Measurements from ENCODE around the gene FABP3. TPM values are rescaled to one million over a fixed set of nuclear protein-coding genes. Genes with fewer than 3 reads are reported as not detected.

The FABP3 gene
- total RNA-seq, 2 donors from 2014 or later, result 132 to 142 TPM

DNA sequence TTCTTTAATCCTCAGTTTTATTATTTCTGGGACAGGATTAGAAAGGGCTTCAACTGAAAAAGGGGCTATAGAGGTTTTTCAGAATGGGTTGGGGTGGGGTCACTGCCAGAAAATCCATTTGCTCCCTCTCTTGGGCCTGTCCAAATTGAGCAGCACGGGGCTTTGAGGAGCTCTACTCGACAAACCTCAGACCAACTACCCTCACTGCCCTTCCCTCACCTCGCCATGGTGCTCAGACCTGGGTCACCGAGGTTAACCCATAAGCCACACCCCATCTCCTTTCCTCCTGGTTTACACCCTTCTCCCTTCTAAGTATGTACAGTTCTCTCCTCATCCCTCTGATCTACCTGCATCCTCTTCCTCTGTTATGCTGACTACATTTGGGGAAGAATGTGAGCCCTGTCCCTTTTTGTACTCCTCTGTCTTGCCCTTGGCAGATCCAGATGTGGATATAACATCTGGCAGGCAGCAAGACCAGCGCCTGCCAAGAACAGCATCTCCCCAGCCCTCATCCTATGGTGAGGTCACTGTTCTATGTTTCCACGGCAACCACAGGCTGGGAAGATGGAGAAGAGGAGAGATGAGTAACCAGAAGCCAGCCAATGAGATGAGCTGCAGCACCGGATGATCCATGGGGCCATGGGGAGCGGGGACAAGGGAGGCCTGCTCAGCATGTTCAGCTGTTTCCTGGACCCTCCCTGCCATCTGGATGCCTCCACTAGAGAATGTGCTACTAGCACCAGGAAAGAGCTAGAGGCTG, 3.7 kb upstream of the FABP3 start:
- intact Hi-C loops (cut with DNase I), result no loop called here
- no peak for DNase-seq (ENCODE audit: low spot score)

DNA sequence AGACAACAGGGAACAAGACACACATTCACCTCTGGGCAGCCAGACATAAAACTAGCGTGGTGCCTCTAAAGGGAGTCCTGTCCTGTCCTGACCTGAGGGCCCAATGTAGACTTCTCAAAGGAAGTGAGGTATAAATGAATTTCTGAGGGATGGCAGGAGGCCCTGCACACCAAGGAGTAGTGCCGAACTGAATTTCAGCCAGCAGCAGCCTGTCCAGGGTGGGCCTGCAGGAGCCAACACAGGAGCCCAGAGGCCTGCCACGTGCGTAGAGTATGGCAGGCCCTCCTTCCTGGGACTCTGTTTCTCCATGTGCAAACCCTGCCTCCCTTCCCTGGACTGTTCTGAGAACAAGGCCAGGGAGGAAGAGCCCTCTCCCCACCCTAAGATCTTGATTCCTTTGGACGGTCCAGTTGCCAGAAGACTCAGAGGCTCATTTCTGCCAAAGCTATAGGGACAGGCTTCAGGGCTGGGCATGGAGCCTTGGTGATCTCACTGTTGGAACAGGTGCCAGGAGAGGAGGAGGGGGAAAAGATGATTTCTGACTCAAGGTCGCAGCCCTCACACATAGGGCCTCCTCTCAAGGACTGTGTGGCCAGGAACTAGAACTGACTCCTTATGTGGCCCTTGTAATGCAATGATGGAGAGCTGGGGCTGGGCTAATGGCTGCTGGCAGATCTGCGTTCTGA, 1.8 kb upstream of the FABP3 start:
- intact Hi-C loops (cut with DNase I), result no loop called here
- peak; percentile 86 for DNase-seq (ENCODE audit: low spot score)

DNA sequence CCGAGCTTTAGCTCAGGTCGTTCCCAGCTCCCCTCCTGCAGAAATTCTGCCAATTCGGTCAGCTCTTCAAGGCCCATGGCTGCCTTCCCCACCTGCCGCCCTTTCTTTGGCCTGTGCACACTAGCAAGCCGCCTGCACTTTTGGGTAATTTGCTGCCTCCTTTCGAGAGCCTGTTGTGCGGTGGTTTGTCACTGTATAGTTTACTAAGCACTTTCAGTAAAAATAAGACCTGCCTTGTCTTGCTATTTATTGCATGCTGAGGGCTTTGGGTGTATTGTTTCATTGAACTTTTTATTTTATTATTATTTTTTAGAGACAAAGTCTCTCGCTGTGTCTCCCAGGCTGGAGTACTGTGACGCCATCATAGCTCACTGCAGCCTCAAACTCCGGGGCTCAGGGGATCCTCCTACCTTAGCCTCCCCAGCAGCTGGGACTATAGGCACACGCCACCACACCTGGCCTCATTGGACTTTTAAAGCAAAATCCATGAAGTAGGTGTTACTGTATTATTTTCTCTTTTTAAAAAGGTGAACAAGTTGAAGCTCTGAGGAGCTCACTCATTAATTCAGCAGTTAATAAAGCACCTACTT, 1.1 kb upstream of the FABP3 start:
- intact Hi-C loops (cut with DNase I), result no loop called here
- DNase-seq (ENCODE audit: low spot score), result no peak

DNA sequence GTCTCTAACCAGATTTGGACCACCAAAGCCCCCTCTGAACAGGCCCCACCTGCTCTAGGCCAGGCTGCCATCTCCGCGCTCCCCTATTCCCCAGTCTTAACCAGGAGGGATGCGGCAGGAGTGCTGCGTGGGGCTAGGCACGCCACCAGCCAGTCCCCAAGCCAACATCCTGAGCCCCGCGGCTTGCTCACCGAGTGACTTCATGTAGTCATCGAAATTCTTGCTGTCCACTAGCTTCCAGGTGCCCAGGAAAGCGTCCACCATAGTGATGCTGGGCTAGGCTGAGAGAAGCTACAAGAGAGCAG, 173 bp downstream of the FABP3 start:
- intact Hi-C loops (cut with DNase I), result no loop called here
- peak; percentile 78 for DNase-seq (ENCODE audit: low spot score)

DNA sequence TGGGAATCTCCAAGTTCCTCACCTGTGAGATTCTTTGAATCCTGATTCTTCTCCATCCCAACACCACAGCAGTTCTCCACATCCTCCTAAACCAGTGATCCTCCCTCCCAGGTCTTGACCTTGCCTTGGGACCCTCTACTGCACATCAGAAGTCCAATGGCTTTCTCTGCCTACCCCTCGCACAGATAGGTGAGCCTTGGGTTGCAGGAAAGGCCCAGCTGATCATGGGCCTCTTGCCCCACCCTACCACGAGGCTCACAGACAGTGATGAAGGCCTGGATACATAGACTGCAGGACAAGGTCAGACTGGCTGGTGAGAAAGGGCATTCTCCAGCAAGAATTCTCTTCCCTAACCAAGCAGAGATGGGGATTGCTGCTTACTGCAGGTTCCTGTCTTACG, 825 bp downstream of the FABP3 start:
- intact Hi-C loops (cut with DNase I), result no loop called here
- DNase-seq (ENCODE audit: low spot score), result no peak

DNA sequence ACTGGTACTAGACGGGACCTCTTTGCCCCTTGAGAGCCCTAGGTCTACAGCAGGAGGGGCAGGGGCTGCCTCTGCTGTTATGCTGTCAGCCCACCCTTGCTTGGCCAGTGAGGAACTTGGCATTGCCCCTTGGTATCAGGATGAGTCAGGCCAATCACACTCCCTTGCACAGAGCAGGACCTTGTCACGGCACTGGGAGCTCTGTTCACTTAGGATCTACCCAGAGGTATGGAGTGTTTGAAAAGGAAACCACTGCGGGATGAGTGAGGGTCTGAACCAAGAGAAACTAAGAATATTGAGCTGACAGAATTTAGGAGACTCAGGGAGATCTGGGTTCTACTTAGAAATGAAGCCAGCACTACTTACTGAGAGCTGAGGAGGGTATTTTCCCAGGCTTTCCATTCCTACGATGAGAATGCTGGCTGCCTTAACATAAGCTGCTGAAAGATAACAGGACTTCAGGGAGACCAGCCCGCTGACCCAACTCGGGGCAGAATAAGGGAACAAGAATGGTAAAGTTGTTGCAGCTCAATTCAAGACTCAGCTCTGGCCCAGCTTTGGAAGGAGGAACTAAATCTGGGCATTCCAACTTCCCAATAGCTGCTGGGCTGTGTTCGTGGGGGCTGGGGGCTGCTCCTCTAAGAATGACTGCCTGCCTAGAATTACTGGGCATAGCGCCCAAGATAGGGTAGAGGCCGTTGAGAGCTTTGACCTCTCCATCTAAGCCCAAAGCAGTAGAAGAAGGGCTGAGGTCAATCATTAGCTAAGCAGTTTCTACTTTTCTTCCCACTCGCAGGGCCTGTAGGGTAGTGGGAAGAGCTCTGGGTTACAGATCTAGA, 1.5 kb downstream of the FABP3 start:
- intact Hi-C loops (cut with DNase I), result no loop called here
- no peak for DNase-seq (ENCODE audit: low spot score)

DNA sequence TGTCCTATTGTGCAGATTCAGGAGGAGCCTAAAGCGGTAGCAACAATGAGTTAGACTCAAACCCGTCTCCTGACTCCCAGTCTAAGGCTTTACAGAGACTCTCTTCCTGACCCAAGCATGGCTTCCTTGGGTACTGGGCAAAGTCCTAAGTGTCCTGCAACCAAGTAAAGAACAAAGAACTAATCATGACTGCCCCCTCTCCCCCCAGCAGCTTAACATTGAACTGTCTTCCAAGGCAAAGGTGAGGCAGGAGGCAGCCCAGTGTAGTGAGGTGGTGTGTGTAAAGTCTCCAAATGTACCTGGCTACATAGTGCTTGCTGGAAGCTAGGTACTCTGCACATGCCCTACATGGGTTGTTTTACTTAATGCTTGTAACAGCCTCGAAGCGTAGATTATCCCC, 2.3 kb downstream of the FABP3 start:
- intact Hi-C loops (cut with DNase I), result no loop called here
- DNase-seq (ENCODE audit: low spot score), result no peak

DNA sequence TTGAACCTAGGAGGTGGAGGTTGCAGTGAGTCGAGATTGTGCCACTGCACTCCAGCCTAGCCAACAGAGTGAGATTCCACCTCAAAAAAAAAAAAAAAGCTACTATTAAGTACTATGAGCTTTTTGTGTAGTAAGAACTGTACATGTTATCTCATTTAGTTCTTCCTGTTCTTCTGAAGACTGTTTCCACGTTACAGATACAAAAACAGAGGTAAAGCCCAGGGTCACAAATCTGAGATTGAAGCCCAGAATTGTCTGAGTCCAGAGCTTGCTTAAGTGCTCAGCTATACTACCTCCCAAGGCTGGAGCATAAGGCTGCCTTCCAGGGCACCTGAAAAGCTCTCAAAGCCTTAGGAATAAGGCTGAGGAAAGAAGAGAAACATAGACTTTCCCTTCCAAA, 2.9 kb downstream of the FABP3 start:
- intact Hi-C loops (cut with DNase I), result no loop called here
- DNase-seq (ENCODE audit: low spot score), result no peak

DNA sequence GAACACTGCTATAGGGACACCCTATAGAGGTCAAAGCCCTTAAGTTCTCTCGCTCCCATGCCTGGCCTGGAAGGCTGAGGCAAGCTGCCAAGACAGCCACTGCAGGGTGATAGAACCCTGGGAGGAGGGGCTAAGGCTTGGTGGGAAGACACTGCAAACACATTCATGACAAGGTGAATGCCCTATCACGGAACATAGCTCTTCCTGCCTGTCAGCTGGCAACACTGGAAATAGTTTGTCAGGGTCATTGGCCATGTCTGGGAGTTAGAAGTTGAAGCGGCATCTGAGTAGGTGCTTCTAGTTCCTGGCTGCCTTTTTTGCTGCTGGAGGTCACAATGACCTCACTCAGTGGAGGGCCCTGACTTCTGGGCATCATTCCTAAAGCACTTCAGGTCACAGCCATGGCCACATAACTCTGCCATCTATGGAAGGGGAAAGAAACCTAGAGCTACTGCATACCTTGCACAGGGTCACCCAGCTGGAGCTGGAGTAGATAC, 4.2 kb downstream of the FABP3 start:
- no peak for DNase-seq (ENCODE audit: low spot score)

DNA sequence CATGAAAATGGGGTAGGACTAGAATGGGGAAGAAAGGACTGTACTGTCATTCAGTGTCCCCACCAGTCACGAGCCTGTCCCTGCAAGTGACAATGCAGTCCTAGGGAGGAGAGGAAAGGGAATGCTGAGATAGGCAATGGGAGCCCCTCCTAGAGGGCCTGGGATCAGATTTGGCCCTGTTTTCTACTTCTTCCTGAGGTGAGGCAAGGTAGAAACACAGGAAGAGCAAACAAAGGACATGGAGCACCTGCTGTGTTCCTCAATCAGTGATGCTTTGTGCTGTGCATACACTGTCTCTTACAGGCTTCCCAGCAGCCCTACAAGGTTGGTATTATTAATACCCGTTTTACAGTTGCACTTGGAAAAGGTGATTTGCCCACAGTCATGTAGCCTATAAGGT, 6.1 kb downstream of the FABP3 start:
- no peak for DNase-seq (ENCODE audit: low spot score)
- intact Hi-C loops (cut with DNase I), result loop anchor here in 1 of 2 donors (10.0 kb wide), 1 partner anchor 82 kb away; no protein-coding TSS in a partner anchor

More for the DNA sequence above, 4.2 kb downstream of the FABP3 start:
- intact Hi-C loops (cut with DNase I), result loop anchor here in 1 of 2 donors (10.0 kb wide), 1 partner anchor 84 kb away; no protein-coding TSS in a partner anchor

DNA sequence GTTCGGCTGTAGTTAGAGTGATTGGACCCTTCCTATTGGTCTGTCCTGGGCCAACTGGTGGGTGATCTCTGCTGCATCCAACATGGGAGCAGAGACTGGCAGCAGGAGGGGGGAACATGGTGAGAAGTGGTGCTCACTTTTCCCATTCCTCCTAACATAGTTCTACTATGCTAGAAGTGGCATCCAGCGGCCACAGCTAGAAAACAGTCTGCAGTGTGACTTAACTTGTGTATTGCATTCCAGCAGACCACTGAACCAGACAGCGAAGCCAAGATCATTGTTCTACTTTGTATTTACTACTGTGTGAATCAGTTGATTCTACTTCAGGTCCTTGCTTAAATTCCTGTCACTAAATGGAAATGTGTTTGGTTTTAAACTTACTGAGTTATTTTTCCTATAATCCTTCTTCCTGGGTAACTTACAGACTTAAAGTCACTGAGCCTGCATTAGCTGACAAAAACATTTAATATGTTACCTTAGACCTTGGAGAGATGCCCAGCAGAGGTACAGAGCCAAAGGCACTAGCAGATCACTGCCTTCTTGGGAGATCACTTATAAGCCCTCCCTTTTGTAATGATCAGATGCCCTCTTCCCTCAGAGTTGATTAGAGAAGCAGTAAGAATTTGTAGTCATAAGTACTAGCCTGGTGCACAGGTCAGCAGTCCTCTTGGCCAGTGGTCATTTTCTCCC, 8.2 kb downstream of the FABP3 start:
- intact Hi-C loops (cut with DNase I), result loop anchor here in 1 of 2 donors (10.0 kb wide), 1 partner anchor 80 kb away; no protein-coding TSS in a partner anchor
- DNase-seq (ENCODE audit: low spot score), result no peak

DNA sequence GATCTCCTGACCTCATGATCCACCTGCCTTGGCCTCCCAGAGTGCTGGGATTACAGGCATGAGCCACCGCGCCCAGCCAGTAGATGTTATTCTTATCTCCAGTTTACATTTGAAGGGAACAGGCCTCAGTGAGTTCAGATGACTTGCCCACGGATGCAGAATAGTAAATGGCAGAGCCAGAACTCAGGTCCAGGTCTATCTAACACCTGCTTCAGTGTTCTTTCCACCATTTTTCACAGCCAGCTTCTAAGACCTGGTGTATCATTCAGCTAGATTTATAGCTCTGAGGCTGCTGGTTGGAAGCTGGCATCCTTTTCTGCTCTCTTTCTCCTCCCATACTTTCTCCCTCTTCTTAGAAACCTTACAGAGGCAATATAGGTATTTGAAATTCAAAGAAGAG, 10.8 kb downstream of the FABP3 start:
- intact Hi-C loops (cut with DNase I), result loop anchor here in 1 of 2 donors (10.0 kb wide), 1 partner anchor 77 kb away; no protein-coding TSS in a partner anchor
- DNase-seq (ENCODE audit: low spot score), result no peak

DNA sequence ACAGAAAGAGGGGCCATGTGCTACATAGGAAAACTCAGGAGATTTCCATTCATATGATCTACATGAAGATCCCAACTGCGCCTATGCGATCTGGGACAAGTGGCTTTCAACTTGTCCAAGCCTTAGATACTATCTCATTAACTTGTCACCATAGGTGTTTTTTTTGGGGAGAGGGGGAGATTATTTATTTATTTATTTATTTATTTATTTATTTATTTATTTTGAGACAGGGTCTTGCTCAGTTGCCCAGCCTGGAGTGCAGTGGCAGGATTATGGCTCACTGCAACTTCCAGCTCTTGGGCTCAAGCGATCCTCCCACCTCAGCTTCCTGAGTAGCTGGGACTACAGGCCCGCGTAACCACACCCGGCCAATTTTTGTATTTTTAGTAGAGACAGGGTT, 11.3 kb downstream of the FABP3 start:
- intact Hi-C loops (cut with DNase I), result loop anchor here in 1 of 2 donors (10.0 kb wide), 1 partner anchor 77 kb away; no protein-coding TSS in a partner anchor
- DNase-seq (ENCODE audit: low spot score), result no peak

DNA sequence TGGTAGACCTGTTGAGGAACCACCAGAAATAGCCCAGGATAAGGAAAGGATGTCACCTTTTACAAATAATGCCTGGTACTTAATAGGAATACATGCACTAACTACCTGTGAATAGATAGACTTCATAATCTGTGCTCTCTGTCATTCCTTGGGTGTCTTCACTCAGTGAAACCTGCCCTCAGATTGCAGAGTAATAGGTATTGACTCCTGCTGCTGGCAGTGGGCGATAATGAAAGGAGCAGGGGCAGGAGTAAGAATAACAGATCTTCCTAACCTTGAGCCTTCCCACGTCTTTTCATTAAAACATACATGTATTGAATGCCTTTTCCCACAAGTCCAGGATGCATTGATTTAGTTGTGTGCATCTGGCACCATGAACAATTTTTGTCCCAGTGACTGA, 16.4 kb downstream of the FABP3 start:
- no peak for DNase-seq (ENCODE audit: low spot score)
- intact Hi-C loops (cut with DNase I), result no loop called here

DNA sequence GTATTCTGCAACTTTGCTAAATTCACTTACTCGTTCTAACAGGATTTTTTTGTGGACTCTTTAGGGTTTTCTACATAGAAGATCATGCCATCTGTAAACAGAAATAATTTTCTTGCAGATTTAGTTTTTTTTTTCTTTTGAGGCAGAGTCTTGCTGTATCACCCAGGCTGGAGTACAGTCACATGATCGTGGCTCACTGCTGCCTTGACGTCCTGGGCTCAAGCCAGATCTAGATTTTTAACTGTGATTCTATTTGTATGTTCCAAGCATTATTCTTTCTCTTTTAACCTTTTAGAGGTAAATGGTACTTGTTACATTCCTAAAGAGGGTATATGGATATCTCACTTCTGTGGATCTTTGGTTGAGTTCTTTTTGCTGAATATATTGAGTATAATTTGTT, 18.6 kb downstream of the FABP3 start:
- intact Hi-C loops (cut with DNase I), result no loop called here
- no peak for DNase-seq (ENCODE audit: low spot score)

DNA sequence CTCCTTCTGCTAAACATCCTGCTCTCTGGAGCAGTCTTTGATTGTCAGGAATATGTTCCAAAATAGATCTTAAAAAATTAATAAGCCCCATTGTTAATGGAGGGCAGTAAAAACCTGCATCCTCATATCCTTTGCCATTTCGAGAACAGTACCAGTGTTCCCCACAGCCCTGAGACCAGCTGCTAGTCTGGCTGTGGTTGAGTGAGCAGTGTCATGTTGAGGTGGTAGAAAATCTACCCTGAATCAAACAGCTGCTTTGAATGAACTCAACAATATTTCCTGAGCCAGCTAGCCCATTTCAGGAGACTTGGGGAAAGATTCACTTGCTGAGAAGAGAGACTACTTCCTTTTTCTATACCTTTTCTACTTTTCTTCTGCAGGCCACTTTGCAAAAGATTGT, 24.4 kb downstream of the FABP3 start:
- no peak for DNase-seq (ENCODE audit: low spot score)
- intact Hi-C loops (cut with DNase I), result no loop called here

DNA sequence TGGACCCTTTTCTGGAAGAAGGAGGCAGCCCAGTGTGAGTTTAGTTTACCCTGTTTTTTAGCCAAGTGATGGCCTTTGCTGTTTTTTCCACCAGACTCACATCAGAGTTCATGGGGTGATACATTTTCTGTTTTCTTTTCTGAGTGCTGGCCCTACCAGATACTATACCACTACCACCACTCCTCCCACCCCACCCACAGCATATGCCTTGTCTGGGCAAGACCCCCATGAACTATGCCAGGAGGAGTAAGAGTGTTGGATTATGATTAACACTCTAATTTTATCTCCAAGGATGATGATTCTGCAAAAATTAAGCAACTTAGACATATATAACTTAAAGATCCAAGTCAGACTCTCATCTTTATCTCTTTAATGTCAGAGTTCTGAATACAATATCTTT, 26.1 kb downstream of the FABP3 start:
- intact Hi-C loops (cut with DNase I), result no loop called here
- DNase-seq (ENCODE audit: low spot score), result no peak

DNA sequence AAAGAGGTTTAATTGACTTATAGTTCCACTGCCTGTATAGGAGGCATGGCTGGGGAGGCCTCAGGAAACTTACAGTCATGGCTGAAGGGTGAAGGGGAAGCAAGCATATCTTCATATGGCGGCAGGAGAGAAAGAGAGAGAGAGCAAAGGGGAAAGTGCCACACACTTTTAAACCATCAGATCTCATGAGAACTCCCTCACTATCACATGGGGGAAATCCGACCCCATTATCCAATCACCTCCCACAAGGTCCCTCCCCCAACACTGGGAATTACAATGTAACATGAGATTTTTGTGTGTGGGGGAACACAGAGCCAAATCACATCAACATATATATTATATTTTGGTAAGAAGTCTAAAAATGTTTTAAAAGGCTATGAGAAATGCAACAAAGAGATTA, 27.2 kb downstream of the FABP3 start:
- no peak for DNase-seq (ENCODE audit: low spot score)
- intact Hi-C loops (cut with DNase I), result no loop called here

DNA sequence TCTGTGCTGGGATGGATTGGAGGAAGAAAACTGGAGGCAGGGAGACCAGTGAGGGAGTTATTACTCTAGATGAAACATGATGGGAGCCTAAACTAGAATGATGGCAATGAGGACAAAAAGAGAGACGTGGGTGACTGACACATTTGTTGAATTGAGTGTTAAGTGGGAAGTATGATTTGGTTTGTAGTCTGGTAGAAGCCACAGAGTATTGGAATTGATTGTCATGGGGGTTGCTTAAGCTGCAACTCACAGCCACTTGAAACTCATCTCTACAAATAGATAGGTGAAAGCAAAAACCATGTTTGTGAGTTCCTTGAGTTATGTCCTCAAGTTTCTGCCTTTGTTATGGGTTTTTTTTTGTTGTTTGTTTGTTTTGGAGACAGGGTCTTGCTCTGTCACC, 28.4 kb downstream of the FABP3 start:
- DNase-seq (ENCODE audit: low spot score), result no peak
- intact Hi-C loops (cut with DNase I), result no loop called here
